AG10803 (cell line): Measurements from ENCODE around the gene SH3YL1.

ENCODE experiments used
- DNase-seq: peaks from one replicate; pipeline ENCODE4 v3.0.0; 2010; ENCODE audit warnings: low read depth
- H3K4me3 ChIP-seq: 2 replicates; pipeline ENCODE4 v1.5.1; 2011; ENCODE audit warnings: mild to moderate bottlenecking, low read length, control low read depth
- CTCF ChIP-seq: conservative IDR thresholded peaks from 2 replicates; pipeline ENCODE4 v1.5.1; 2011; ENCODE audit warnings: mild to moderate bottlenecking, low read length, control low read depth, inconsistent platforms

Gene SH3YL1

GRCh38 chr2:263774-264492 lies at the start of gene SH3YL1:
Gene SH3YL1 (minus strand): TSS chr2:264032. CDS start chr2:263984, 48 bp downstream.
- no peak for TF ChIP-seq CTCF
- DNase-seq, result no peak
- peak within 1 kb of the TSS; percentile 90 for H3K4me3 ChIP-seq

GRCh38 chr2:310994-311393 lies 47.2 kb upstream of the SH3YL1 start:
- H3K4me3 ChIP-seq, result no peak overlapping the region
- DNase-seq, result no peak
- no peak for TF ChIP-seq CTCF

- no peak overlapping the region for H3K4me3 ChIP-seq
- DNase-seq, result no peak
- no peak for TF ChIP-seq CTCF
Measured at GRCh38 chr2:309954-310510, 46.2 kb upstream of the SH3YL1 start.

GRCh38 chr2:309148-309953 lies 45.5 kb upstream of the SH3YL1 start:
- H3K4me3 ChIP-seq, result no peak overlapping the region
- TF ChIP-seq CTCF, result no peak
- DNase-seq, result no peak

- no peak overlapping the region for H3K4me3 ChIP-seq
- no peak for TF ChIP-seq CTCF
- DNase-seq, result no peak
Measured at GRCh38 chr2:305366-305765, 41.5 kb upstream of the SH3YL1 start.

GRCh38 chr2:296354-296753 lies 32.5 kb upstream of the SH3YL1 start:
- no peak overlapping the region for H3K4me3 ChIP-seq
- no peak for DNase-seq
- no peak for TF ChIP-seq CTCF

GRCh38 chr2:295090-295489 lies 31.3 kb upstream of the SH3YL1 start:
- DNase-seq, result no peak
- H3K4me3 ChIP-seq, result no peak overlapping the region
- TF ChIP-seq CTCF, result no peak
